Psoas muscle (tissue), 8 donors: Measurements from ENCODE around the gene BARHL2. TPM values are rescaled to one million over a fixed set of nuclear protein-coding genes. Genes with fewer than 3 reads are reported as not detected.

Experiments used
- ATAC-seq, 4 donors: fragments of 200-7000 bp; cut with Tn5 transposase; one replicate each; pipeline ENCODE4 v1.9.1; 2020; ENCODE audit warnings: moderate library complexity in 3 of 4, mild to moderate bottlenecking in 2 of 4
- DNase-seq, 2 donors: peaks; one replicate each; pipeline ENCODE4 v3.0.0-alpha.2; 2020
- H3K27ac ChIP-seq: fragments of 200-600 bp; one replicate; pipeline ENCODE4 v1.8.0; 2022
- H3K27me3 ChIP-seq, 3 donors: fragments of 200-600 bp in 1 of 3; one replicate each; pipeline versions ENCODE4 v1.6.1 to v1.8.0; 2013 to 2022; ENCODE audit warnings: low read length in 2 of 3, mild to moderate bottlenecking in 2 of 3, moderate library complexity in 1 of 3; ENCODE audit not compliant: insufficient read depth in 3 of 3
- H3K36me3 ChIP-seq, 2 donors: fragments of 200-600 bp in 1 of 2; one replicate each; pipeline versions ENCODE4 v1.6.1 to v1.8.0; 2013 to 2022; ENCODE audit warnings: low read depth in 1 of 2, mild to moderate bottlenecking in 1 of 2, moderate library complexity in 1 of 2; ENCODE audit not compliant: insufficient read depth in 1 of 2
- H3K4me1 ChIP-seq: fragments of 200-600 bp; one replicate; pipeline ENCODE4 v1.8.0; 2022
- H3K4me3 ChIP-seq: fragments of 200-600 bp; one replicate; pipeline ENCODE4 v1.8.0; 2022; ENCODE audit warnings: mild to moderate bottlenecking
- H3K9me3 ChIP-seq: fragments of 200-600 bp; one replicate; pipeline ENCODE4 v1.8.0; 2022
- CTCF ChIP-seq: fragments of 200-600 bp; IDR thresholded peaks from one replicate; pipeline ENCODE4 v1.8.0; 2022; ENCODE audit warnings: antibody characterized with exemption
- WGBS, 3 donors: extraction: QIAGEN DNeasy Blood & Tissue Kit; methylation state at CpG; one replicate each; pipeline versions ENCODE4 v1.1.6 to v1.1.7; 2013; 5-methylcytosine and 5-hydroxymethylcytosine counted together
- intact Hi-C, 2 donors: fragments of 100-400 bp; cut with DNase I; formaldehyde crosslinking; loops; one replicate each; pipeline versions ENCODE4 v1.11.0 to v1.14.2; 2022
- polyA plus RNA-seq, 3 donors: library from polyadenylated mRNA; stranded (reverse); fragments of 200-250 nt; gene quantifications; one replicate each; pipeline ENCODE4 v1.2.3, GENCODE V29; 2013
- total RNA-seq, 4 donors: library from RNA; stranded (reverse); fragmentation: NEBNext Ultra II Directional in 2 of 4; extraction: Animal tissue kit (Norgen Biotek cat#: 25700) in 2 of 4; gene quantifications; one replicate each; pipeline versions ENCODE4 v1.2.1 to v1.2.4, GENCODE V29; 2021 to 2023
- donor health status: healthy with polysubstance abuse.
- donor health status: DM: no; HTN: no; CAD: no; lungs with moderate emphysema.
- donor health status: Bipolar disorder and iron deficiency.
- donor health status: healthy.
- donor health status: DM: yes; HTN: yes; CAD: no.
- donor health status: DM: no; HTN: no; CAD: no.
- donor health status: DM: no; HTN: no; CAD: no.
- donor health status: DM: yes; HTN: yes; CAD: no.

The BARHL2 gene
- total and polyA plus RNA-seq, 7 donors: not detected

GRCh38 chr1:90715309-90715708 lies 1.8 kb downstream of the BARHL2 start:
- Histone ChIP-seq H3K9me3 (no peaks in the 10 kb centered on the region), H3K36me3 (no peaks in the 10 kb centered on the region), H3K27ac (no peak overlapping the region), H3K4me1 (peaks cover 11% of the 10 kb centered on the region), H3K4me3 (no peak overlapping the region), H3K27me3 (peaks cover 2 to 97% (median 72%) of the 10 kb centered on the region in 3 donors)
- no peak for DNase-seq
- TF ChIP-seq CTCF: no peak
- WGBS, 3 donors: 3 to 9% (median 6%) methylated on average over 5 of the region's 5 CpGs
- intact Hi-C loops: loop anchor here in 1 of 2 donors (10.0 kb wide), 2 partner anchors 139 to 249 kb away; no protein-coding TSS in a partner anchor
- no peak for ATAC-seq

GRCh38 chr1:90714521-90714951 lies 2.6 kb downstream of the BARHL2 start:
- Histone ChIP-seq H3K27ac (no peak overlapping the region), H3K9me3 (no peaks in the 10 kb centered on the region), H3K27me3 (peaks cover 0 to 97% (median 69%) of the 10 kb centered on the region in 3 donors), H3K4me3 (no peak overlapping the region), H3K4me1 (peaks cover 11% of the 10 kb centered on the region), H3K36me3 (no peaks in the 10 kb centered on the region)
- 3 to 8% (median 4%) methylated on average over 14 of the region's 14 CpGs for WGBS, 3 donors
- intact Hi-C loops: loop anchor here in 1 of 2 donors (10.0 kb wide), 2 partner anchors 140 to 250 kb away; no protein-coding TSS in a partner anchor
- DNase-seq: no peak
- no peak for ATAC-seq
- TF ChIP-seq CTCF: no peak

- H3K9me3 ChIP-seq: no peaks in the 10 kb centered on the region
- 2 to 3% (median 2%) methylated on average over 15 of the region's 15 CpGs for WGBS, 3 donors
- ATAC-seq: no peak
- H3K4me1 ChIP-seq: peaks cover 8% of the 10 kb centered on the region
- no peak overlapping the region for H3K4me3 ChIP-seq
- no peaks in the 10 kb centered on the region for H3K36me3 ChIP-seq
- DNase-seq: no peak
- intact Hi-C loops: loop anchor here in 1 of 2 donors (10.0 kb wide), 2 partner anchors 141 to 251 kb away; no protein-coding TSS in a partner anchor
- TF ChIP-seq CTCF: no peak
- H3K27me3 ChIP-seq: peaks cover 0 to 96% (median 65%) of the 10 kb centered on the region in 3 donors
- no peak overlapping the region for H3K27ac ChIP-seq
Observed at GRCh38 chr1:90713741-90714509, 3.2 kb downstream of the BARHL2 start.

- no peak for DNase-seq
- Histone ChIP-seq H3K27me3 (peaks cover 8 to 96% (median 61%) of the 10 kb centered on the region in 3 donors), H3K4me3 (no peak overlapping the region), H3K36me3 (no peaks in the 10 kb centered on the region), H3K9me3 (no peaks in the 10 kb centered on the region), H3K27ac (no peak overlapping the region), H3K4me1 (peaks cover 1% of the 10 kb centered on the region)
- no peak for ATAC-seq
- WGBS, 3 donors: 9 to 17% (median 15%) methylated on average over 15 of the region's 15 CpGs
- intact Hi-C loops: loop anchor here in 1 of 2 donors (10.0 kb wide), 2 partner anchors 142 to 252 kb away; no protein-coding TSS in a partner anchor
- TF ChIP-seq CTCF: no peak
Observed at GRCh38 chr1:90712915-90713730, 4.0 kb downstream of the BARHL2 start.
